GM12865 (cell line): ENCODE data around the gene ECT2.

Experiments used
- DNase-seq: peaks from one replicate; pipeline ENCODE4 v3.0.0; 2010; ENCODE audit warnings: low read depth
- H3K4me3 ChIP-seq: 2 replicates; pipeline ENCODE4 v1.5.1; 2011; ENCODE audit warnings: mild to moderate bottlenecking, low read depth, low read length, control low read depth
- TF ChIP-seq, protein P1 (sequence below): IDR thresholded peaks from 2 replicates; pipeline ENCODE4 v1.5.1; 2011; ENCODE audit warnings: low read length, control low read depth, low read depth, inconsistent platforms; ENCODE audit not compliant: insufficient read depth; ENCODE audit errors: missing control alignments

ECT2 gene

DNA sequence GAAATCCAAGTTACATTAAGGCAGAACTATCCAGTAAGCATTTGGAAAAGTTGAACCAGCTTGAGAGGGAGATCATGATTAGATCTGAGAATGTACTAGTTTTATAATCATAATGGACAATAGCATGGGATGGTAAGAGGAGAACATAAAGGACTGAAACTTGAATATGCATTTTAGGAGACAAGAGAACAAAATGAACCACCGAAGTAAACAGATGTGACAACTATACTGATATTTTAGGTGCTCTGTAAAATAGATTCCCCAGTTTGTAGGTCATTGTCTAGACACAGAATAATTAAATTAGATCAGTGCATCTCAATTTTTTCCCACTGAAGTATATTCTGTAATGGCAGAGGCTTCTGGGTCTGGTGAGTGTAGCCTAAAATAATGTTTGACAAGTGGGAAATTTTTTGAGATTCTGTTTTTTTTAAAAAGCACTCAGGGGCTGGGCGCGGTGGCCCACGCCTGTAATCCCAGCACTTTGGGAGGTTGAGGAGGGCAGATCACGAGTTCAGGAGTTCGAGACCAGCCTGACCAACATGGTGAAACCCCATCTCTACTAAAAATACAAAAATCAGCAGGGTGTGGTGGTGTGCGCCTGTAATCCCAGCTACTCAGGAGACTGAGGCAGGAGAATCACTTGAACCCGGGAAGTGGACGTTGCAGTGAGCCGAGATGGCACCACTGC is 16.3 kb downstream of the ECT2 start:
- no peak for DNase-seq
- H3K4me3 ChIP-seq: no peak overlapping the region
- TF ChIP-seq, protein P1, sequence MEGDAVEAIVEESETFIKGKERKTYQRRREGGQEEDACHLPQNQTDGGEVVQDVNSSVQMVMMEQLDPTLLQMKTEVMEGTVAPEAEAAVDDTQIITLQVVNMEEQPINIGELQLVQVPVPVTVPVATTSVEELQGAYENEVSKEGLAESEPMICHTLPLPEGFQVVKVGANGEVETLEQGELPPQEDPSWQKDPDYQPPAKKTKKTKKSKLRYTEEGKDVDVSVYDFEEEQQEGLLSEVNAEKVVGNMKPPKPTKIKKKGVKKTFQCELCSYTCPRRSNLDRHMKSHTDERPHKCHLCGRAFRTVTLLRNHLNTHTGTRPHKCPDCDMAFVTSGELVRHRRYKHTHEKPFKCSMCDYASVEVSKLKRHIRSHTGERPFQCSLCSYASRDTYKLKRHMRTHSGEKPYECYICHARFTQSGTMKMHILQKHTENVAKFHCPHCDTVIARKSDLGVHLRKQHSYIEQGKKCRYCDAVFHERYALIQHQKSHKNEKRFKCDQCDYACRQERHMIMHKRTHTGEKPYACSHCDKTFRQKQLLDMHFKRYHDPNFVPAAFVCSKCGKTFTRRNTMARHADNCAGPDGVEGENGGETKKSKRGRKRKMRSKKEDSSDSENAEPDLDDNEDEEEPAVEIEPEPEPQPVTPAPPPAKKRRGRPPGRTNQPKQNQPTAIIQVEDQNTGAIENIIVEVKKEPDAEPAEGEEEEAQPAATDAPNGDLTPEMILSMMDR: no peak

DNA sequence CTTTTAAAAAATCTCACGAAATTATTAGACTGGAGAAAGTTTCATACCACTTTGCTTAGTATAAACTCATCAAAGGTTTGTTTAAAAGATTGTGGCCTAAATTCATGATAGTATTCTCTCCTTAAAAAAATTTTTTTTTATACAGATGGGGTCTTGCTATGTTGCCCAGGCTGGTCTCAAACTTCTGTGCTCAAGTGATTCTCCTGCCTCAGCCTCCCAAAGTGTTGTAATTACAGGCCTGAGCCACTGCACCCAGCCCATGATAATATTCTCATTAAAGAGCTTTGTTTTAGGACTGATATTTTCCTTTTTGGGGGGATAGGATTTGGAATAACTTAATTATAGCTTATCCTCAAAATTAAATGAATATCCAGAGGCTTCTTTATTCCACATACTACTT is 19.9 kb downstream of the ECT2 start:
- TF ChIP-seq, protein P1: no peak
- DNase-seq: no peak
- no peak overlapping the region for H3K4me3 ChIP-seq

DNA sequence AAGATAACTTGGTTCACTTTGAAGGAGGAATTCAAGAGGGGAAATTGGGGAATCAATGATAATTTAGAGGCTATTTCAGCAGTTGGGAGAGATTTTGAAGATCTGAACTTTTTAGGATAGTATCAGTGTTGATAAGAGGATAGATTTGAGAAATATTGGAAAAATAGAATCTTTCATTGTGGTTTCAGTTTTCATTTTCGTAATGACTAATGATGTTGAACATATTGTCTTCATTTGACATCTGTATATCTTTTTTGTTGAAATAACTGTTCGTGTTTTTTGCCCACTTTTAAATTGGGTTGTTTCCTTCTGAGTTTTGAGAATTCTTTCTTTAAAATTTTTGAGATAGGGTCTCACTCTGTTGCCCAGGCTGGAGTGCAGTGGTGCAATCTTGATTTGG is 21.1 kb downstream of the ECT2 start:
- DNase-seq: no peak
- no peak overlapping the region for H3K4me3 ChIP-seq
- TF ChIP-seq, protein P1: no peak

DNA sequence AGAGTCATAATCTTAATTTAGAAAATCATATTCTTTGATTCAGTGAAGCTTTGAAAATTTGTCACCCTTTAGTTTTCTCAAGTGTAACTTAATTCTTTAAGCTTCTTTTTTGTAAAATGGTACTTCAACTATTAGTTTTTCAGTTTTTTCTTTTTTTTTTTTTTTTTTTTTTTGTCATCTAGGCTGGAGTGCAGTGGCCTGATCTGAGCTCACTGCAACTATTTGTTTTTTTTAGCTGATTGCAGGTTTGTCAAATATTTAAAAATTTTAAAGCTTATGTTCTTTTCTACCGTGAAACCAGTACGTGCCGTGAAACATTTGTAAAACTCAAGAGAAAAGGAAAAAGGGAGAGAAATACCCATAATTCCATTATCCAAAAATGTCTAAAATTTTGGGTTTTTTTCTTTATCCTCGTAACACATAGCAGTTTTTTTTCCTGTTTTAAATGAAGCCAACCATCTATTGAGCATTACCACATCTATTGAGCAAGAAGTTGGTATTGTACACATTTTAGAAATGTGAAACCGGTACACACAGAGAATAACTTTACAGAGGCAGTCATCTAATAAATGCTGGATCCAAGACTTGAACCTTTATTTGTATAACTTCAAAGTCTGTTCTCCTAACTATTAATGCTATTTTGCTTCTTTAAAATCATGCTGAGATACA is 25.7 kb downstream of the ECT2 start:
- no peak for DNase-seq
- TF ChIP-seq, protein P1: no peak
- no peak overlapping the region for H3K4me3 ChIP-seq

DNA sequence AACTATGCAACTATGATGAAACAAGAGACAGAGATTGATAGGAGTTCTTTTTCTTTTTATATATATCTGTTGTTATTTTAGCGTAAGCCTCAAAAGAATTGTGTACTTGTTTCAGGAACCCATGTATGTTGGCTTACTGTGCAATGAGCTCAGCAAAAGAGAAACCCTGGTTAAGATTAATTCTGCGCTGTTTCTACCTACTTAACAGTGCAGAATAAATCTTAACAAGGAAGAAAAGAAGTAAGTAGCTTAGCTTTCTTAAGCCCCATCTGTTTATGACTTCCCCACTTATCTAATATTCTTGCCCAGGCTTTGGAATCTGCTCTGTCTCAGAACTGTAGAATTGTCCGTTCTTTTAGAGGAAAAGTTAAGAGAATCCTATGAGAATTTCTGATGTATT is 27.4 kb downstream of the ECT2 start:
- DNase-seq: no peak
- TF ChIP-seq, protein P1: no peak
- no peak overlapping the region for H3K4me3 ChIP-seq

DNA sequence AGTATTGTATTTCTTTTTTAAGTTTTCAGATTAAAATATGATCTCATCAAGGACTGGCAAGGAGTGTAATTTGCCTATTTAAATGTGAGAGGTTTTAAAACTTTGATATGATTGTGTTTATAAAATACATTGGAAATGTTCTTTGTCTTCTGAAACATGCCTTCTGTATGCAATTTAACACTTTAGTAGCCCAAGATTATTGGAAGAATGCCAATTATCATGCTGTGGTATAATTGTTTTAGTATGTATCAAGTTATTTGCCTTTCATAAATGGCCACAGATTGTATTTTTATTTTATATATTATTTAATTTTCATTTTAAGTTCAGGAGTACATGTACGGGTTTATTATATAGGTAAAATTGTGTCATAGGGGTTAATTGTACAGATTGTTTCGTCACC is 31.7 kb downstream of the ECT2 start:
- H3K4me3 ChIP-seq: no peak overlapping the region
- TF ChIP-seq, protein P1: no peak
- DNase-seq: no peak
